Left lobe of liver (tissue), 2 donors: ENCODE measurements around the gene GYG1. TPM values are rescaled to one million over a fixed set of nuclear protein-coding genes. Genes with fewer than 3 reads are reported as not detected.

Experiments
- ATAC-seq: fragments of 200-7000 bp; cut with Tn5 transposase; one replicate; pipeline ENCODE4 v1.9.1; 2020; ENCODE audit warnings: mild to moderate bottlenecking, moderate library complexity
- DNase-seq: peaks from one replicate; pipeline ENCODE4 v3.0.0-alpha.2; 2020; ENCODE audit warnings: low spot score
- total RNA-seq: library from RNA; stranded (reverse); gene quantifications from one replicate; pipeline ENCODE4 v1.2.1, GENCODE V29; 2021
- donor health status: DM: no; HTN: no; CAD: no; lungs with moderate emphysema.
- donor health status: DM: no; HTN: yes; CAD: no.

Gene GYG1
- total RNA-seq, 1 donor from 2014 or later, result 6.6 TPM

DNA sequence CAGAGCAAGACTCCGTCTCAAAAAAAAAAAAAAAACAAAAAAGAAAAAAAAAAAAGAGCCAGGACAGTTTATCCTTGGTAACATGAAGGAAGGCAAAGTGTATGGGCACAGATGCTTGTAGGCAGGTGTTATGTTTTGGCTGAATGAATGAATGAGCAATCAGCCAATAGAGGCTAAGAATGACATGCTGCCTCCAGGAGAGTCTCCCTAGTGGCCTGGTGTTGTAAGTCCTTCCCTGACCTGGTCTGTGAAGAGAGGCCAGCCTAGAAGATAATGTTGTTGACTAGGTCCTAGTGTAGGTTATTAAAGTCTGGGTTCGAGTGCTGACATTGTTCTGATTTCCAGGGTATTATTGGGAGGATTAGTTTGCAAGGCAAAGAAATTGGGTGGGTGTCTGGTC, 24.9 kb downstream of the GYG1 start:
- DNase-seq (no peak), ATAC-seq (no peak)

DNA sequence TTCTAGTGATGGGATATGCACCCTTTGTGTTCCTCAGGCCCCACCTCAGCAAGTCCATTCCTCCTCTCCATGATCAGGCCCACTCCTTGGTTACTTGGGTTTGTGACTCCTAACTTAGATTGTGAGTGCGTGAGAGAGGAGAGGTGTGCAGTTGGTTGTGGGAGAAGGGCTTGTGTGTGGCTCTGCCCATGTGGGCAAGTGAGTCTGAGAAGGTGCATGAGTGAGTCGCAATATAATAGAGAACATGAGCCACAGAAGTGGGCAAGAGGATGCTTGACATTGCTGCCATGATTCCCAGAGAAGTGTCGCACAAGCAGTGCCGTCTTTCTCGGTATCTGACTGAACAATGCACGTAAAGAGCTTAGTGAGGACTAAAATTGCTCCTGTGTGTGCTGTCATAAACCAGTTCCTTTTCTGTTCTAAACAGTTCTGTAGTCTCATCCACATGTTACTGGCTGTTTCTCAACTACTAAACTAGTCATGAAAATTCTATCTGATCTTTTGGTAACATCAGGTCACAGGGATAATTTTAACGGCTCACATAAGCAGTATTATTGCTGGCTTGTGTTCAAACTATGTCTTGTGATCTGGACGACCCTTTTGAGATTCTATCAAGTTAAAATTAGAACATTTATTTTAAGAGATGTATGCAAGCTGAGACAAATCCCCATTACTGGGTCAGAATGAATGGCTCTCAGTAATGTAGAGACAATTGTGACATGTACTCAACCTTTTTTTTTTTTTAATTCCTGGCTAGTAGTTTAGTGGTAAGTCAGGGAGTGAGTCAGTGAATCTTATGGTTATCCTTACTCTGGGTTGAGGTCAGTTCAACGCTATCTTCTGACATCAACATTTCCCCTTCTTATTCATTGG, 25.6 kb downstream of the GYG1 start:
- no peak for ATAC-seq

DNA sequence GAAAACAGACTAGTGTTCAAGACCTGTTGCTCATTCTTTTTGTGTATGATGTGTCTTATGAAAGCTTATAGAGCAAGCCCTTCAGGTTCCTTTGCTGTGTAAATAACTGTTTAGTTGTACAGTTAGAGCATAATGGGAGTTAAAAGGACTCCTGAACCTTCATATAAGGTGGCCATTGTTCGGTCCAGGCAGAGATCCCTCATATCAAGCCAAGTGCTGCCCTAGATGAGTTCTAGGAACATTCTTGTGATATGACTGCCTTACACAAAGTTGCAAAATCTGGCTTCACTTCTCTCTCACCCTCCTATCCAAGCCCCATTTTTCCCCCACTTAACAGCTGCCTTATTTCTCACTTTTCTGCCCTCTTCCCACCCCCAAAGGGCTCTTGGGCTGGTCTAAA, 26.9 kb downstream of the GYG1 start:
- no peak for ATAC-seq

More for the DNA sequence above, 25.6 kb downstream of the GYG1 start:
- no peak for DNase-seq

GRCh38 chr3:149019580-149019979, 28.2 kb downstream of the GYG1 start:
- no peak for DNase-seq
- ATAC-seq, result no peak

More for the DNA sequence above, 26.9 kb downstream of the GYG1 start:
- no peak for DNase-seq

GRCh38 chr3:149020196-149020838, 29.0 kb downstream of the GYG1 start:
- ATAC-seq (no peak), DNase-seq (no peak)

DNA sequence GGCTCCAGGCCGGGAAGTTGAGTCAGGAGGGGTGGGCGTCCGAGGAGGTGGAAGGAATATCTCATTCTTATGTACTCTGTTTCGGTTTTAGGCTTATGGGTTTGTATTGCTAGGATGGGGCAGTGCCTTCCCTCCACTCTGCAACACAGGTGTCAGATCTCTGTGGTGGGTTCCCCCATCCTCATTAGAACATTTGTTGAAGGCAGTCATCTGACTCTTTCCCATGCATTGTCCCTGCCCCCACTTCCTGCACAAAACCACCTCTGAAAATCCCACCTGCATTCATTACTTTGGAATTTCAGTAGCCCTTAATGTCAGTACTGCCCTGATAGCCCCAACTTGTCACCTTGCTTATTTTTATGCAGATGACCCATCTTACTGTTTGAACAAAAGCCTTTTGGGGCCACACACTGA, 29.5 kb downstream of the GYG1 start:
- no peak for DNase-seq
- ATAC-seq, result no peak

DNA sequence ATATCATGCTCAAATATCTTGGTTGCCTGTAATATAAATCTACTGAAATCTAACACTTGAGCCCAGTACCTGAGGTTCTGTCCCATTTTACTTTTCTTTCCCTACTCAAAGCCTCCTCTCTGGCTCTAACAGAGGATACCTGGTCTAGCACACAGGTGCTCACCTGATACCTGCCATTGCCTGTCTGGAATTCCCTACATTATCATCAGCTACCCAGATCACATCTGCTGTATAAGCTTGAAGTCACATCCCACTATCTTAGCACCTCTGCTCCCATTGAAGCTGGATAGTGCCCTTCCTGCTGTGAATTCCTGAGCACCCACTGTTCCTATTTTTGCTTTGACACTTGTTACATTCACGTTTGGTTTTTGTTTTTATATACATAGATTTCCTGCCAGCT, 30.5 kb downstream of the GYG1 start:
- no peak for ATAC-seq
- DNase-seq, result no peak

DNA sequence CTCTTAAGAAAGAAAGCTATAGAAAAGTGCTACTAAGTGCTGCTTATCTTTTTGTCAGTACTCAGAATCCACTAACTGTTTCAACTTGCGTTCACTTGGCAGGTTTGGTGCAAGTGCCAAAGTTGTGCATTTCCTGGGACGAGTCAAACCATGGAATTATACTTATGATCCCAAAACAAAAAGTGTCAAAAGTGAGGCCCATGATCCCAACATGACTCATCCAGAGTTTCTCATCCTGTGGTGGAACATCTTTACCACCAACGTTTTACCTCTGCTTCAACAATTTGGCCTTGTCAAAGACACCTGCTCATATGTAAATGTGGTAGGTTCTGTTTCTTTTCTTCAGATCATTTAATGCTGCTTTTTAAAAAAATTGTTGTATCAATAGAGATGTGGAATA, 32.6 kb downstream of the GYG1 start:
- DNase-seq, result no peak

DNA sequence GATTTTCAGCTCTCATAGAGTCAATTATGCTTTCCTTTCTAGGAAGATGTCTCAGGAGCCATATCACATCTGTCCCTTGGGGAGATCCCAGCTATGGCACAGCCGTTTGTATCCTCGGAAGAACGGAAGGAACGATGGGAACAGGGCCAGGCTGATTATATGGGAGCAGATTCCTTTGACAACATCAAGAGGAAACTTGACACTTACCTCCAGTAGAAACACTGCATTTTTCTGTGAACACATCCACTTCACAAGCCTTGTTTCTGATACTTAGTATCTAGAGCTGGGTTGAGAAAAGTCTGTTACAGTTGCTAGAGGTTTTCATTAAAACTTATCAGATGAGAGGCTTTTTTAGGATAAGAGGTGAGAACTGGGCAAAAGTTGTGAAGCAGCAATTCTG, 35.4 kb downstream of the GYG1 start:
- ATAC-seq (no peak), DNase-seq (no peak)

More for the DNA sequence above, 32.6 kb downstream of the GYG1 start:
- no peak for ATAC-seq

DNA sequence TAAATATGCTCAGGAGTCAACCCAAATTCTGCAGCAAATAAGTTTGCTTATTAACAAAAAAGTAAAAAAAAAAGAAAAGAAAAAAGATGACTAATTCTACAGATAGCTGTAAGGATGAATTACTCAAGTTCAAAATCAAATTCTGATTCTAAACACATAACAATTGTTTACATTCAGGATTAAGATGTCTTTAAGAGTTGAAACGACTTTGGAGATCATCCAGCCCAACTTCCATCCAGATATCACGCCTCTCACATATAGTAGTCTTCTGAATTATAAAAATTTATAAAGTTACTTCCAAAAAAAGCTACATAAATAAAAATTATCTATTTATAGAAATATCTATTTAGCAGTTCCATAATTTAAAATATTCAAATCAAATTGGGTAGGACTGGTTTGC, 39.8 kb downstream of the GYG1 start:
- no peak for ATAC-seq
- no peak for DNase-seq

DNA sequence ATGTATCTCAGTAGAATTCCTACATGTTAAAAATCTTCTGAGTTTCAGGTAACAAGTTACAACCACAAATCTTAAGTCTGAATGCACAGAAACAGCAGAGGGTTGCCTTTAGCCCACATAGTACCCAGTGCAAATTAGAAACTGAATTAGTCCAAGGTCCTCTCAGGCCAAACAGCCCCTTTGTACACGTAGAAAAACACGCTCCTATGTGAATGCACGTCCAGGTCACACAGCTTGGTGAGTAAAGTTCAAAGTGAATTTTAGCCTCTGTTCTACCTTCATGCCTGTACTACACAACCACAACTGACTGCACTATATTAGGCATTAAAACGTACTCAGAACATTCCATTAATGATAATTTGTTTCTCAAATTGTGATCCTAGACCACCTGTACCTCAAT, 46.3 kb downstream of the GYG1 start:
- DNase-seq (no peak), ATAC-seq (peak; percentile 95)

GRCh38 chr3:149038322-149038721, 47.0 kb downstream of the GYG1 start:
- DNase-seq (no peak), ATAC-seq (peak; percentile 60)

DNA sequence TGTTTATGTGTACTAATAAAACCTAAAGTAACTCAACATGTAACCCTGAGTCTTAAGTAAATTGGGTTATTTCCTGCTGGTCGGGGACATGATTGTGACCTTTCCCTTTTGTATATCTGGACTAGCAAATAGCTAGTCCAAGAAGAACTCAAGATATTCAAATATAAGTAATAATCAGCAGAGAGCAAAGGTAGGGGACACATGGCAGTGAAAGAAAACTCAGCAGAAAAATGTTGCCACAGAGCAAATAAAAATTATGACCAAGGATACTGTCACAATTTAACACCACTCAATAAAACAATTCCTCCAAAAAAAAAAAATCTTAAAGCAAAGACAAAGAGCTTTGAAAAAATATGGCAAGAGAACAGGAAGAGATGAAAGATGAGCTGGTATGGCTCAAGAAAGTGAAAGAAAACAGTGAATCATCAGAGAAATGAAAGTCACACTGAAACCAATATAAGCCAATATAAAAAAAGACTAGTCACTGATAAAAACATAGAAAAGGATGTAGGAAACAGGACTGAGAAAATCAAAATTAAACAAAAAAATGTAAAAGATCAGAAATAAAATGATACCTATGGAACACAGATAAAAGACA, 51.5 kb downstream of the GYG1 start:
- ATAC-seq, result no peak
- DNase-seq, result no peak

DNA sequence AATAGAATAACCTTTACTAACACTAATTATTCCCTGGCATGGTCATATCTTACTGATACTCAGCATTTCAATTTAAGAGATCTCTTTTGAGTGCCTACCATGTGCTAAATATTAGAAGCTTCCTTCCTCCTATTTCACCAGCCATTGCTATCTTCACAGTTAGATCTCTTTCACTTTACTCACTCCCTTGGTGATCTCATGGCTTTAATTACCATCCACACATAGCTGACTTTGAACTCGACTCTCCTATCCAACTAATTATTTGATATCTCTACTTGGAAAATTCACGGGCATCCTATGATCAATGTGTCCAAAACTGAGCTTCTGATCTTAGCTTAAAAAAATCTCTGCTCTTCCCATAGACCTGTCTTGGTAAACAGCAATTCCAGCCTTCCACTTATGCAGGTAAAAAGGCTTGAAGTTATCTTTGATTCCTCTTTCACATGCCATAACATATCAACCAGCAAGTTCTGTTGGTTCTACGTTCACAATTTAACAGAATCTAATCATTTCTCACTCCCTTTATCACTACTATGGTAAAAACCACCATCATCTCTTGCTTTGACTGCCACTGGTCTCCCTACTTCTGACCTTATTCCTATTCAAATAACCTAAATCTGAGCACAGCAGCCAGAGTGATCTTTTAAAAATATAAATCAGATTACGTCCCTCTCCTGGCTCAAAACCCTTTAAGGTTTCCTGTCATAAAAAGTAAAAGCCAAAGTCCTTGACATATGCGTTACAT, 53.2 kb downstream of the GYG1 start:
- no peak for DNase-seq
- no peak for ATAC-seq

- DNase-seq (no peak), ATAC-seq (no peak)
Measured at GRCh38 chr3:149055575-149055974, 64.2 kb downstream of the GYG1 start.

DNA sequence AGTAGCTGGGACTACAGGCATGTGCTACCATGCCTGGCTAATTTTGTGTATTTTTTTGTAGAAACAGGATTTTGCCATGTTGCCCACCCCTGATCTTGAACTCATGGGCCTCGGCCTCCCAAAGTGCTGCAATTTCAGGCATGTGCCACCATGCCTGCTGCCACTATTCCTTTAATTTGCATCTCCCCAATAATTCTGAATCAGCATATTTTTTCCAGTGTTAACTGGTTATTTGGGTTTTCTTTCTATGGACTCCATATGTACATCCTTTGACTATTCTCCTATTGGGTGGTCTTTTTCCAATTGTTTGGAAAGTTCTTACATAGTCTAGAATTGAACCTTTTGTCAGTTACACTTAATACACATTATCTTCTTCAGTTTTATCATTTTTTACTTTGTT, 66.9 kb downstream of the GYG1 start:
- DNase-seq (no peak), ATAC-seq (no peak)

- DNase-seq (no peak), ATAC-seq (no peak)
Measured at GRCh38 chr3:149058602-149059001, 67.3 kb downstream of the GYG1 start.

- no peak for ATAC-seq
- DNase-seq, result no peak
Measured at GRCh38 chr3:149061776-149062175, 70.4 kb downstream of the GYG1 start.

DNA sequence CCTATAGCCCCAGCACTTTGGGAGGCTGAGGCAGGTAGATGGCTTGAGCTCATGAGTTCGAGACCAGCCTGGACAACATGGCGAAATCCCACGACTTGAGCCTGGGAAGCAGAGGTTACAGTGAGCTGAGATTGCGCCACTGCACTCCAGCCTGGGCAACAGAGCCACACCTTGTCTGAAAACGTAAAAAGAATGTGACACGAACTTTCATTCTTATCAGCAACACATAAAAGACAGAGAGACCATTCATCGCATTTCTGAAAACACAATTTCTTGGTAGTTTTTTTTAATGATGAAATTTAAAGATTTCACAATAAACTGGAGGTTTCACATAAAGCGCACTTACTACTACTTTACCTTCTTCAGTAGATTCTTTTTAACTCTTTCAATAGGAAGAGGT, 76.5 kb downstream of the GYG1 start:
- no peak for ATAC-seq
- DNase-seq, result no peak
